Measurements from ENCODE around the gene MYH3. TPM values are rescaled to one million over a fixed set of nuclear protein-coding genes. Genes with fewer than 3 reads are reported as not detected.
A peak's percentile ranks its signal among the peaks of the same experiment; 100 is the strongest.

Gene MYH3
- total RNA-seq, 1 donor from 2014 or later, result 1.7 TPM

- no peak for TF ChIP-seq CTCF (conservative IDR thresholded peaks at IDR 0.05; ENCODE audit: low read depth, low read length)
- no peak for DNase-seq (ENCODE audit: low read depth)
- H3K4me3 ChIP-seq (ENCODE audit: low read depth, low read length), result no peak overlapping the region
These were observed 23.2 kb downstream of the MYH3 start for GRCh38 chr17:10633738-10634379.

DNA sequence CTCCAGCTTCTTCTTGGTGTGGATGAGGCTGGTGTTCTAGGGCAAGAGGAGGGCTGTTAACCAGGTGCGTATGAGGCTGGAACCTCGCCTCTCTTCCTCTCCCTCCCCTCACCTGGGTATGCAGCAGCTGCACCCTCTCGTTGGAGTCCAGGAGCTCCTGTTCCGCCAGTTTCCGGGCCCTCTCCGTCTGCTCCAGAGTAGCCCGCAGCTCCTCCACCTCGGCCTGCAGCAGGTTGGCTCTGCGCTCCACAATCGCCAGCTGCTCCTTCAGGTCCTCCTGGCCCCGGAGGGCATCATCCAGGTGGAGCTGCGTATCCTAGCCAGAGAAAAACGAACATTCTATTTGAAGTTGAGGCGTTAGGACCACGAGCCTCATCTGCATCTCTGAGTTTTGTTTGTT lies 25.4 kb downstream of the MYH3 start:
- DNase-seq (ENCODE audit: low read depth), result no peak
- no peak for TF ChIP-seq CTCF (conservative IDR thresholded peaks at IDR 0.05; ENCODE audit: low read depth, low read length)
- H3K4me3 ChIP-seq (ENCODE audit: low read depth, low read length), result no peak overlapping the region

DNA sequence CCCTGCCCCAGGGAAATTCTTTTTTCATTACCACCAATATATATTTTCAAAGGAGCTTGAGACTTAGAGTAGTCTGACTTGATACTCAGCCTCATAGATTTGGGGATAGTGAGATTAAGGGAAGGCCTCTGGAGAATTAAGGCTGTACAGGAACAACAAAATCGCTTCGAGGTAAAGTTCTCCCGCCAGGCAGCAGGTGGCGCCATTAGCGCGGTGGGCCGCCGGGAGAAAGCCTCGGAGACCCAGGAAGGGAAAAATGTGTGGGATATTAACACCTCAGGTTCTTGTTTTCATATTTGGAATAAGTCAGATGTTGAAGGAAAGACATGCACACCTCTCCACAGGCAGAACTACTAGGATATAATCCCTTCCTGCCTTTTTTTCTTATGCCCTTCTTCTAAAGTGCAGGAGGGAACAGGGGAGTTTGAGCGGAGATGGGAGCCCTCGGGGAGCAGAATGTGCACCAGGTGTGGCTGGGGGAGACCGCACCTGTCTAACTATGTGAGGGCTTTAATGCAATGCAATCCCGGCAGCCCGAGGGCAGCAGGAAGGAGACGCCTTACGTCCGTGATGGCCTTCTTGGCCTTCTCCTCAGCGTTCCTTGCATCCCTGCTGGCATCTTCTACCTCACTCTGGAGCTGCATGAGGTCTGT lies 25.9 kb downstream of the MYH3 start:
- TF ChIP-seq CTCF (conservative IDR thresholded peaks at IDR 0.05; ENCODE audit: low read depth, low read length), result peak; percentile 87
- no peak overlapping the region for H3K4me3 ChIP-seq (ENCODE audit: low read depth, low read length)
- no peak for DNase-seq (ENCODE audit: low read depth)

DNA sequence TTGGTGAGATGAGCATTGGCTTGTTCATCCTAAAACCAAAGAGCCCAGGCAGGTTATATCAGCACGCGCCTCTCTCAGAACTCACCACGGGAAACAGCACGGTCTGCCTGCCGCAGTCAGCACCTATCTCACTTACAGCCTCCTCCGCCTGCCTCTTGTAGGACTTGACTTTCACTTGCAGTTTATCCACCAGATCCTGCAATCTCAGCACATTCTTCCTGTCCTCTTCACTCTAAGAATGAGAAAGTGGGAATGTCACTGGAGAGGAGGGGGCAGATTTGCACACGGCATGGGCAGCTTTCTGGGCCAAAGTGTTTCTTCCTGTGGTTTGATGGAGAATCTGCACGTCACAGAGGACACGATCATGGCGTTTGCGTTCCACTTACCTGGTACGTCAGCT lies 27.4 kb downstream of the MYH3 start:
- no peak for DNase-seq (ENCODE audit: low read depth)
- no peak overlapping the region for H3K4me3 ChIP-seq (ENCODE audit: low read depth, low read length)
- no peak for TF ChIP-seq CTCF (conservative IDR thresholded peaks at IDR 0.05; ENCODE audit: low read depth, low read length)

DNA sequence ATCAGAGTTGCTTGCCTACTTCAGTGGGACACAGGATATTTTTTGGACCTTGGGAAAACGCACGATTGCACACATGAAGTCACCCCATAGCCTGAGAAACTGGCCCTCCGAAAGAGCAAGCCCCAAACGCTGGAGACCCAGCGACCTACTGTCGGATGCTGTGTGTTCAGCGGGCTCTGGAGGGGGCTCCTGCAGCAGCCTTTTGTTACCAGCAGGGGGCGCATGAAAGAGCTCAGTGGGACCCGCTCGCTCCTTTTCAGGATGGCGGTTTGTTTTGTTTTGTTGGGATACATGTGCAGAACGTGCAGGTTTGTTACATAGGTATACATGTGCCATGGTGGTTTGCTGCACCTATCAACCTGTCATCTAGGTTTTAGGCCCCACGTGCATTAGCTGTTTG lies 28.4 kb downstream of the MYH3 start:
- no peak for DNase-seq (ENCODE audit: low read depth)
- peak; percentile 42 for TF ChIP-seq CTCF (conservative IDR thresholded peaks at IDR 0.05; ENCODE audit: low read depth, low read length)
- no peak overlapping the region for H3K4me3 ChIP-seq (ENCODE audit: low read depth, low read length)

DNA sequence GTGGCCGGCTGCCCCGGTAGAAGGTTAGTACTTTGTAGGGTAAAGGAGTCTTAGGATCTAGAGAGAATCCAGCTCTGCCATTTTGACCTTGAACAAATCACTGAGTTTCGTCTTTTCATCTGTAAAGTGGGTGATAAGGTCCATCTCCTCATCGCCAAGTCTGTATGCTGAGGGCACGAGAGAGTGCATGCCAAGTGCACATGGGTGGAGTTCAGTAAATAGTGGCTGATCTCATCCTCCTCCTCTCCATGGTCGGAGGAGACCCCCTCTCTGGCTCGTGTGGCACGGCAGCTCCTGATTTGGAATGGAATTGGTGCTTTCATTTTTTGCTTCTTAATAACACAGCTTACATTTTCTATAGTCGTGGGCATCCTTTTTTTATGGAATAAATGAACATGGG lies 30.7 kb downstream of the MYH3 start:
- no peak overlapping the region for H3K4me3 ChIP-seq (ENCODE audit: low read depth, low read length)
- no peak for TF ChIP-seq CTCF (conservative IDR thresholded peaks at IDR 0.05; ENCODE audit: low read depth, low read length)
- no peak for DNase-seq (ENCODE audit: low read depth)

GRCh38 chr17:10624969-10625368 lies 32.1 kb downstream of the MYH3 start:
- no peak overlapping the region for H3K4me3 ChIP-seq (ENCODE audit: low read depth, low read length)
- no peak for DNase-seq (ENCODE audit: low read depth)
- no peak for TF ChIP-seq CTCF (conservative IDR thresholded peaks at IDR 0.05; ENCODE audit: low read depth, low read length)
